T1000 (cell line): ENCODE data around the gene KISS1.
"Not testable (repeated sequence)": the region's sequence is repeated elsewhere in the genome, so short reads cannot be mapped to it uniquely, and the experiment has no call there.

Experiments used
- DNase-seq: peaks from one replicate; lab custom pipeline; 2025; ENCODE audit warnings: mixed read lengths; lab: John Stamatoyannopoulos, UW

Gene KISS1

GRCh38 chr1:204196068-204196795 lies at the start of gene KISS1:
TSS of gene KISS1 (minus strand) at chr1:204196491. CDS start at chr1:204192876, 3,615 bp downstream.
- no peak for DNase-seq

- no peak for DNase-seq
Observed at GRCh38 chr1:204242920-204243319, 46.6 kb upstream of the KISS1 start.

GRCh38 chr1:204241914-204242313 lies 45.6 kb upstream of the KISS1 start:
- no peak for DNase-seq

- no peak for DNase-seq
Observed at GRCh38 chr1:204241050-204241449, 44.8 kb upstream of the KISS1 start.

- no peak for DNase-seq
Observed at GRCh38 chr1:204240233-204240632, 43.9 kb upstream of the KISS1 start.

GRCh38 chr1:204239401-204239800 lies 43.1 kb upstream of the KISS1 start:
- DNase-seq: not testable (repeated sequence)

- DNase-seq: not testable (repeated sequence)
Observed at GRCh38 chr1:204238520-204238919, 42.2 kb upstream of the KISS1 start.

- DNase-seq: not testable (repeated sequence)
Observed at GRCh38 chr1:204237515-204237914, 41.2 kb upstream of the KISS1 start.

GRCh38 chr1:204232526-204232925 lies 36.2 kb upstream of the KISS1 start:
- no peak for DNase-seq

GRCh38 chr1:204230211-204230610 lies 33.9 kb upstream of the KISS1 start:
- no peak for DNase-seq

- DNase-seq: no peak
Observed at GRCh38 chr1:204228896-204229295, 32.6 kb upstream of the KISS1 start.

GRCh38 chr1:204227996-204228785 lies 31.9 kb upstream of the KISS1 start:
- DNase-seq: no peak

- no peak for DNase-seq
Observed at GRCh38 chr1:204227351-204227750, 31.1 kb upstream of the KISS1 start.

- no peak for DNase-seq
Observed at GRCh38 chr1:204225841-204226735, 29.8 kb upstream of the KISS1 start.

- no peak for DNase-seq
Observed at GRCh38 chr1:204224655-204225054, 28.4 kb upstream of the KISS1 start.

- DNase-seq: no peak
Observed at GRCh38 chr1:204223129-204223860, 27.0 kb upstream of the KISS1 start.

- no peak for DNase-seq
Observed at GRCh38 chr1:204222764-204223055, 26.4 kb upstream of the KISS1 start.

- DNase-seq: no peak
Observed at GRCh38 chr1:204222006-204222763, 25.9 kb upstream of the KISS1 start.

GRCh38 chr1:204221271-204221670 lies 25.0 kb upstream of the KISS1 start:
- no peak for DNase-seq

- DNase-seq: no peak
Observed at GRCh38 chr1:204219971-204220616, 23.8 kb upstream of the KISS1 start.

- no peak for DNase-seq
Observed at GRCh38 chr1:204218552-204218951, 22.3 kb upstream of the KISS1 start.
